CD14-positive monocyte (primary cell): Measurements from ENCODE around the gene APEX1. TPM values are rescaled to one million over a fixed set of nuclear protein-coding genes. Genes with fewer than 3 reads are reported as not detected.
A peak's percentile ranks its signal among the peaks of the same experiment; 100 is the strongest.

ENCODE experiments used
- DNase-seq, 3 donors: peaks; one replicate each; pipeline ENCODE4 v3.0.0-alpha.2; 2011 to 2022
- H2AFZ ChIP-seq: 2 replicates; pipeline ENCODE4 v1.6.0; 2012; ENCODE audit warnings: mild to moderate bottlenecking, low read depth, low read length, inconsistent platforms; ENCODE audit not compliant: insufficient read depth, poor library complexity, severe bottlenecking
- H3K27ac ChIP-seq, 2 donors: 1 replicate in 1 of 2; 2 replicates in 1 of 2; pipeline ENCODE4 v1.5.1; 2012 to 2013; ENCODE audit warnings: low read length in 2 of 2, control low read depth in 1 of 2, inconsistent platforms in 1 of 2, low read depth in 1 of 2, mild to moderate bottlenecking in 1 of 2
- H3K27me3 ChIP-seq, 2 donors: one replicate each; pipeline versions ENCODE4 v1.6.0 to v1.6.1; 2011 to 2013; ENCODE audit warnings: low read length in 2 of 2; ENCODE audit not compliant: control insufficient read depth in 2 of 2, insufficient read depth in 2 of 2
- H3K36me3 ChIP-seq, 2 donors: replicated peaks in 1 of 2; 1 replicate in 1 of 2; 2 replicates in 1 of 2; pipeline versions ENCODE4 v1.5.1 to v1.6.1; 2012 to 2013; ENCODE audit warnings: low read length in 2 of 2, control low read depth in 1 of 2, inconsistent platforms in 1 of 2, mild to moderate bottlenecking in 1 of 2; ENCODE audit not compliant: insufficient read depth in 2 of 2, control insufficient read depth in 1 of 2
- H3K4me1 ChIP-seq, 2 donors: 1 replicate in 1 of 2; 2 replicates in 1 of 2; pipeline versions ENCODE4 v1.5.1 to v1.6.1; 2012 to 2013; ENCODE audit warnings: low read length in 2 of 2, control low read depth in 1 of 2, inconsistent platforms in 1 of 2, mild to moderate bottlenecking in 1 of 2, moderate library complexity in 1 of 2; ENCODE audit not compliant: insufficient read depth in 2 of 2, control insufficient read depth in 1 of 2
- H3K4me2 ChIP-seq: replicated peaks from 2 replicates; pipeline ENCODE3; 2012; ENCODE audit warnings: low read length, moderate library complexity, mild to moderate bottlenecking; ENCODE audit not compliant: poor library complexity, severe bottlenecking; ENCODE audit errors: extremely low read depth
- H3K4me3 ChIP-seq, 3 experiments: fragments of 200-600 bp in 1 of 3; sonication (generic) in 1 of 3; replicated peaks in 1 of 3; 1 replicate in 2 of 3; 2 replicates in 1 of 3; pipeline ENCODE4 v1.5.1; 2011 to 2013; ENCODE audit warnings: low read length in 3 of 3, mild to moderate bottlenecking in 3 of 3, control low read depth in 2 of 3, low read depth in 2 of 3, inconsistent platforms in 1 of 3, moderate library complexity in 1 of 3
- H3K79me2 ChIP-seq: 2 replicates; pipeline ENCODE4 v1.6.0; 2012; ENCODE audit warnings: mild to moderate bottlenecking, control low read depth, inconsistent platforms, low read length, moderate library complexity; ENCODE audit not compliant: insufficient read depth
- H3K9ac ChIP-seq: 2 replicates; pipeline ENCODE4 v1.6.0; 2017; ENCODE audit warnings: low read length, mild to moderate bottlenecking; ENCODE audit not compliant: insufficient read depth, poor library complexity, severe bottlenecking
- H3K9me3 ChIP-seq, 2 donors: replicated peaks in 1 of 2; 1 replicate in 1 of 2; 2 replicates in 1 of 2; pipeline versions ENCODE4 v1.5.1 to v1.6.1; 2012 to 2013; ENCODE audit warnings: low read length in 2 of 2, control low read depth in 1 of 2; ENCODE audit not compliant: control insufficient read depth in 1 of 2, insufficient read depth in 1 of 2
- H4K20me1 ChIP-seq: 2 replicates; pipeline ENCODE4 v1.6.0; 2012; ENCODE audit warnings: mild to moderate bottlenecking, low read length, control low read depth, moderate library complexity; ENCODE audit not compliant: insufficient read depth
- H3K27ac Mint-ChIP-seq, 7 donors: one replicate each; pipeline ENCODE4 v1.8.0; 2020; ENCODE audit warnings: mild to moderate bottlenecking in 7 of 7, mixed read lengths in 7 of 7, moderate library complexity in 6 of 7, inconsistent platforms in 2 of 7
- H3K27me3 Mint-ChIP-seq, 3 donors: one replicate each; pipeline ENCODE4 v1.8.0; 2021 to 2022; ENCODE audit warnings: low read depth in 3 of 3, mild to moderate bottlenecking in 3 of 3, mixed read lengths in 3 of 3, moderate library complexity in 3 of 3, inconsistent platforms in 1 of 3
- H3K36me3 Mint-ChIP-seq, 2 donors: one replicate each; pipeline ENCODE4 v1.8.0; 2020; ENCODE audit warnings: mixed read lengths in 2 of 2, inconsistent platforms in 1 of 2, mild to moderate bottlenecking in 1 of 2
- H3K4me1 Mint-ChIP-seq: one replicate; pipeline ENCODE4 v1.8.0; 2020; ENCODE audit warnings: mild to moderate bottlenecking, mixed read lengths
- H3K4me3 Mint-ChIP-seq, 2 donors: one replicate each; pipeline ENCODE4 v1.8.0; 2020; ENCODE audit warnings: mild to moderate bottlenecking in 2 of 2, mixed read lengths in 2 of 2, moderate library complexity in 1 of 2
- H3K9me3 Mint-ChIP-seq, 7 donors: one replicate each; pipeline ENCODE4 v1.8.0; 2020 to 2022; ENCODE audit warnings: mixed read lengths in 7 of 7, mild to moderate bottlenecking in 6 of 7, moderate library complexity in 6 of 7, inconsistent platforms in 2 of 7
- CTCF ChIP-seq: fragments of 200-600 bp; IDR thresholded peaks from one replicate; pipeline ENCODE4 v1.8.0; 2022; ENCODE audit warnings: antibody characterized with exemption, mild to moderate bottlenecking
- WGBS: methylation state at CpG from one replicate; pipeline ENCODE4 v1.1.5; 2013; ENCODE audit warnings: missing lambda C conversion rate; ENCODE audit not compliant: insufficient coverage; 5-methylcytosine and 5-hydroxymethylcytosine counted together
- intact Hi-C, 2 donors: fragments of 100-400 bp; cut with micrococcal nuclease; formaldehyde crosslinking; loops; one replicate each; pipeline versions ENCODE4 v1.15.0 to v1.15.1; 2023
- polyA plus RNA-seq, 3 donors: library from polyadenylated mRNA; depleted of rRNA in 1 of 3; unstranded in 2 of 3; stranded (reverse) in 1 of 3; fragments of 300-500 nt in 2 of 3; fragments of >200 nt in 1 of 3; fragmentation: Illumina TruSeq in 2 of 3; gene quantifications; 1 replicate in 2 of 3; 2 replicates in 1 of 3; pipeline ENCODE4 v1.2.3, GENCODE V29; 2012 to 2021

Gene APEX1
- polyA plus RNA-seq, 3 donors: 69.7 to 208 (median 85.4) TPM

DNA sequence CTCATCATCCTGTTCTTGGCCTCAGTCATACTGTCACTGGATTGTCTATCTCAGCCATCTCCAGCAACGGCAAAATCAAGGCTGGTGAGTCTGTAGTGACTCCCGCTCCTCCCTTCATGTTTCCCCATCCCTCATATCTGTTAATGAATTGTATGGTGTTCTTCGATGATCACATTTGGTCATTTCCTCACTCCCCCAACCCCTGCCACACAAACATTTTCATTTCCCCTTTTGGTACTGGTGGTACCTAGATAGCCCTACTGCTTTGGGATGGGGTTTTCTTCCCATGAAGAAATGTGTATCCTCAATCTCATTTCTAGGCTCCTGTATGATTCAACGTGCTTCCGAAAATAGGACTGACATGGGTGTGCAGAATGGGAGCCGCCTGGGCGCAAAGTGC is 16.4 kb upstream of the APEX1 start:
- 97% methylated on average over 4 of the region's 7 CpGs for WGBS
- Histone ChIP-seq H2AFZ (no peak overlapping the region), H3K4me3 (no peak overlapping the region), H3K27ac (no peak overlapping the region), H3K9ac (no peak overlapping the region), H3K4me2 (no peak overlapping the region), H3K79me2 (no peaks in the 10 kb centered on the region), H3K4me1 (peaks cover 42 to 48% of the 10 kb centered on the region in 2 donors), H3K9me3 (no peaks in the 10 kb centered on the region), H3K27me3 (no peaks in the 10 kb centered on the region), H3K36me3 (no peaks in the 10 kb centered on the region), H4K20me1 (no peaks in the 10 kb centered on the region)
- no peak for DNase-seq
- H3K27ac Mint-ChIP-seq: no peak overlapping the region
- intact Hi-C loops: no loop called here
- peaks cover 0 to 9% (median 3%) of the 10 kb centered on the region in 7 donors for H3K9me3 Mint-ChIP-seq
- H3K4me3 Mint-ChIP-seq: no peak overlapping the region
- peaks cover 55% of the 10 kb centered on the region for H3K4me1 Mint-ChIP-seq
- H3K36me3 Mint-ChIP-seq: peaks cover 0 to 2% of the 10 kb centered on the region in 2 donors
- no peak for TF ChIP-seq CTCF
- H3K27me3 Mint-ChIP-seq: peaks cover 0 to 5% (median 0%) of the 10 kb centered on the region in 3 donors

- peaks cover 0 to 7% of the 10 kb centered on the region in 2 donors for H3K36me3 ChIP-seq
- H3K9me3 Mint-ChIP-seq: peaks cover 0 to 9% (median 0%) of the 10 kb centered on the region in 7 donors
- H3K27ac ChIP-seq: peak overlapping the region in 1 of 2 donors; percentile 21
- DNase-seq: no peak
- H3K79me2 ChIP-seq: no peaks in the 10 kb centered on the region
- peak overlapping the region in 1 of 3 experiments; percentile 38 for H3K4me3 ChIP-seq
- 100% methylated on average over 1 of the region's 5 CpGs for WGBS
- H3K4me3 Mint-ChIP-seq: no peak overlapping the region
- no peaks in the 10 kb centered on the region for H3K27me3 ChIP-seq
- H3K4me1 Mint-ChIP-seq: peaks cover 55% of the 10 kb centered on the region
- no peak for TF ChIP-seq CTCF
- peaks cover 0 to 3% (median 0%) of the 10 kb centered on the region in 3 donors for H3K27me3 Mint-ChIP-seq
- H2AFZ ChIP-seq: peak overlapping the region; percentile 56
- H3K9me3 ChIP-seq: no peaks in the 10 kb centered on the region
- peaks cover 52 to 58% of the 10 kb centered on the region in 2 donors for H3K4me1 ChIP-seq
- H3K36me3 Mint-ChIP-seq: peaks cover 0 to 2% of the 10 kb centered on the region in 2 donors
- H4K20me1 ChIP-seq: no peaks in the 10 kb centered on the region
- H3K27ac Mint-ChIP-seq: peak overlapping the region in 1 of 7 donors; percentile 54
- H3K9ac ChIP-seq: no peak overlapping the region
- intact Hi-C loops: no loop called here
- H3K4me2 ChIP-seq: peak overlapping the region; percentile 58
Observed at GRCh38 chr14:20440465-20440864, 14.6 kb upstream of the APEX1 start.
